ENCODE measurements around the gene SLC6A3. TPM values are rescaled to one million over a fixed set of nuclear protein-coding genes. Genes with fewer than 3 reads are reported as not detected.

Gene SLC6A3
- polyA plus RNA-seq, 1 experiment, result not detected

DNA sequence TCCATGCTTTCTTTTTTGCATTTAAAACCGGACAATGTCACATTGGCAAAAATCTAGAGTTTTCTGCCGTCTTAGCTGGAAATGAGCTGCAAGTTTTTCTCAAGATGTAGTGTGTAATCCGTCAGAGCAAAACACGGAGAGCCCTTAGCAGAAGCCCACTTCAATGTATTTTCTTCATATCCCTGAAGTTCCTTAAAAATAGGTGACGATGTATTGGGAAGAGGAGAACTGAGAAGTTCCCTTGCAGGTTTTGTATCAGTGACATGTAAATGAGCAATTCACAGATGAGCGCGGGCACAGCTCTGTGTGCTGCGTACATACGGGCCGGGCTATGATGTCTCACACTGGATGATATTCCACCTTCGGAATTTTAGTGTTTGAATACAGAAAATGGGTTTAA, 85.5 kb downstream of the SLC6A3 start:
- Histone ChIP-seq H3K27ac (ENCODE audit: low read depth, low read length) (no peak overlapping the region), H3K4me3 (ENCODE audit: low read depth, low read length) (no peak overlapping the region), H3K9me3 (ENCODE audit: control insufficient read depth, insufficient read depth, low read length) (no peaks in the 10 kb centered on the region), H3K27me3 (ENCODE audit: control insufficient read depth, insufficient read depth, low read length) (peaks cover 32% of the 10 kb centered on the region)
- ChIA-PET POLR2A (no interaction called here), CTCF (no interaction called here)
- DNase-seq (ENCODE audit: low read depth, low spot score), result no peak
- TF ChIP-seq, protein P1, sequence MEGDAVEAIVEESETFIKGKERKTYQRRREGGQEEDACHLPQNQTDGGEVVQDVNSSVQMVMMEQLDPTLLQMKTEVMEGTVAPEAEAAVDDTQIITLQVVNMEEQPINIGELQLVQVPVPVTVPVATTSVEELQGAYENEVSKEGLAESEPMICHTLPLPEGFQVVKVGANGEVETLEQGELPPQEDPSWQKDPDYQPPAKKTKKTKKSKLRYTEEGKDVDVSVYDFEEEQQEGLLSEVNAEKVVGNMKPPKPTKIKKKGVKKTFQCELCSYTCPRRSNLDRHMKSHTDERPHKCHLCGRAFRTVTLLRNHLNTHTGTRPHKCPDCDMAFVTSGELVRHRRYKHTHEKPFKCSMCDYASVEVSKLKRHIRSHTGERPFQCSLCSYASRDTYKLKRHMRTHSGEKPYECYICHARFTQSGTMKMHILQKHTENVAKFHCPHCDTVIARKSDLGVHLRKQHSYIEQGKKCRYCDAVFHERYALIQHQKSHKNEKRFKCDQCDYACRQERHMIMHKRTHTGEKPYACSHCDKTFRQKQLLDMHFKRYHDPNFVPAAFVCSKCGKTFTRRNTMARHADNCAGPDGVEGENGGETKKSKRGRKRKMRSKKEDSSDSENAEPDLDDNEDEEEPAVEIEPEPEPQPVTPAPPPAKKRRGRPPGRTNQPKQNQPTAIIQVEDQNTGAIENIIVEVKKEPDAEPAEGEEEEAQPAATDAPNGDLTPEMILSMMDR (IDR thresholded peaks at IDR 0.05; ENCODE audit: low read depth, low read length), result no peak

DNA sequence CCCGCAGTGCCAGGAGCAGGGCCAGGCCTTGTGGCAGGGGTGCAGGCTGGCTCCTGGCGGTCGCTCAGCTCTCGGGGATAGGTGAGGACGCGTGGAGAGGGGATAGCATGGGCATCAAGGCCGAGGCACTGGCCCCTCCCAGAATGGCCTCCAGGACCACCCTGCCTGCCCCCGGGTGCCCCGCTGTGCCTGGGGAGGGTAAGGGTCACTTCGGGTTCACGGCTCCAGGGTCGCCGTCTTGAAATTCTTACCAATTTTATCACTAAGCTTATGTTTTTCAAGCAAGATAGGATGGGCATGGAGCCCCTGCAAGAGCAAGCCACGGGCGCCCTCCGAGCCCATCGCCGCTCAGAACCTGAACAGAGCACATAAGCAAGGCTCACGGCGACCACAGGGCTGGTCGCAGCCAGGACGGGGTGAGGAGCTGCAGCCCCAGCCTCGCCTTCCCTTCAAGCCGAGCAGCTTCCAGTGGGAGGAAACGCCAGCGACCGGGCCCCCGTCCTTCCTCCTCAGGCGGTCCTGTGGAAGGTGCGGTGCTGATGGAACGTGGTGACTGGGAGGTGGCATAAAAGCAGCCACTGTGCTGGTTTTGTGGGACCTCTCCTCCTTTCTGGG, 86.1 kb downstream of the SLC6A3 start:
- POLR2A ChIA-PET, result interaction anchor here (0.6 kb wide), 1 partner anchor 269 kb away, joined by 4 read pairs; no protein-coding TSS in a partner anchor
- H3K27me3 ChIP-seq (ENCODE audit: control insufficient read depth, insufficient read depth, low read length), result peaks cover 32% of the 10 kb centered on the region
- H3K9me3 ChIP-seq (ENCODE audit: control insufficient read depth, insufficient read depth, low read length), result no peaks in the 10 kb centered on the region
- DNase-seq (ENCODE audit: low read depth, low spot score), result no peak
- TF ChIP-seq, protein P1 (IDR thresholded peaks at IDR 0.05; ENCODE audit: low read depth, low read length), result no peak
- H3K4me3 ChIP-seq (ENCODE audit: low read depth, low read length), result no peak overlapping the region
- no peak overlapping the region for H3K27ac ChIP-seq (ENCODE audit: low read depth, low read length)
- CTCF ChIA-PET, result no interaction called here

DNA sequence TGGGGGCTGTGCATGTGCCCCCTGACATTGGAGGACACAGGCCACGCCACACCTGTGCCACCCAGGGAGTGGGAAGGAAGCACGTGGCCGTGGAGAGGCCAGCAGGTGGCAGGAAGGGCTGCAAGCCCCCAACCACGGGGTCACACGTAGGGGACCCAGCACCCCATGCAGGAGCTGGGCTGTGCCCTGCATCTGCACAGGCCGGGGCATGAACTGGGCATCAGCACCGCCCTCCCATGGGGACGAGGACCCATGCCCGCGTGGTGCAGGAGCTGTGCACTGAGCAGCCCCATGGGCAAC, 86.6 kb downstream of the SLC6A3 start:
- CTCF ChIA-PET, result no interaction called here
- Histone ChIP-seq H3K4me3 (ENCODE audit: low read depth, low read length) (no peak overlapping the region), H3K27ac (ENCODE audit: low read depth, low read length) (no peak overlapping the region), H3K27me3 (ENCODE audit: control insufficient read depth, insufficient read depth, low read length) (peaks cover 31% of the 10 kb centered on the region), H3K9me3 (ENCODE audit: control insufficient read depth, insufficient read depth, low read length) (no peaks in the 10 kb centered on the region)
- DNase-seq (ENCODE audit: low read depth, low spot score), result no peak
- TF ChIP-seq, protein P1 (IDR thresholded peaks at IDR 0.05; ENCODE audit: low read depth, low read length), result no peak
- POLR2A ChIA-PET, result interaction anchor here (0.6 kb wide), 1 partner anchor 269 kb away, joined by 4 read pairs; no protein-coding TSS in a partner anchor

DNA sequence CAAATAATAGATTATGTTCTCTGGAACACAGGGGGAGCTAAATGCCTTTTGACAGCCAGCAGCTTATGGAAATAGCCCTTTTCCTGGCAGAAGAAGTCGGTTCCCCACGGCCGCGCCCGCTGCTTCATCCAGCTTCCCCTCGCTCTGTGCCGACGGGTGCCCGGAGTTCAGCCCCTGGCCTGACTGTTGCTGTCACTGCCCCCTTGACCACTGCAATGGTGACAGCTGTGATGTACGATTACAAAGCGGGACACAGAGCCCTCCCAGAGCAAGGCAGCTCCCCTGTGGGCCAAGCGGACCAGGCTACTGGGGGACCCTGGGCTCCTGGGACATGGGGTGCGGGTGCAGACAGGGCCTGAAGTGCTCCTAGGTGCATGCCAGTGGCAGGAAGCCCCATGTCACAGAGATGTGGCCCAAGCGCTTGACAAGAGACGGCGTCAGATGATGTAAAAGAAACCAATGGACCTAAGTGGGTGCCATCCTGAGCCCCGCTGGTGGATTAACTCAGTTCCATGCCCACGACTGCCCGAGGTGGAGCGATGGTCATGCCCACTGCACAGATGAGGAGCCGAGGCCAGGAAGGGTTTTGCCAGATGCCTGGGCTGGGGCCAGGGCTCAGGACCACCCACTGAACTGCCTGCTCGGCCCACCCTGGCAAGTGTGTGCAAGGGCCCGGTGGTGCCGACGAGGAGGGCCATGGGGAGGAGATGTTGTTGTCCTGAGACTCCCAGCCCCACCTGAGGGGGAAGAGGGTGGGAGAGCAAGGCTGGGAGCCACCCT, 87.1 kb downstream of the SLC6A3 start:
- POLR2A ChIA-PET, result interaction anchor here (0.6 kb wide), 1 partner anchor 270 kb away, joined by 4 read pairs; no protein-coding TSS in a partner anchor
- Histone ChIP-seq H3K27me3 (ENCODE audit: control insufficient read depth, insufficient read depth, low read length) (peaks cover 30% of the 10 kb centered on the region), H3K27ac (ENCODE audit: low read depth, low read length) (no peak overlapping the region), H3K4me3 (ENCODE audit: low read depth, low read length) (no peak overlapping the region), H3K9me3 (ENCODE audit: control insufficient read depth, insufficient read depth, low read length) (no peaks in the 10 kb centered on the region)
- CTCF ChIA-PET, result interaction anchor here (0.5 kb wide), 1 partner anchor 146 kb away, joined by 3 read pairs; no protein-coding TSS in a partner anchor
- TF ChIP-seq, protein P1 (IDR thresholded peaks at IDR 0.05; ENCODE audit: low read depth, low read length), result no peak
- DNase-seq (ENCODE audit: low read depth, low spot score), result no peak

Data from AG04450 (cell line).